Neuron (in vitro differentiated cells): Measurements from ENCODE around the gene EFHC1.

Source experiments
- H2AFZ ChIP-seq: one replicate; pipeline ENCODE4 v1.6.1; 2013; ENCODE audit warnings: low read depth, mild to moderate bottlenecking, inconsistent platforms, low read length, moderate library complexity
- H3K27me3 ChIP-seq: one replicate; pipeline ENCODE4 v1.6.1; 2013; ENCODE audit warnings: low read length; ENCODE audit not compliant: insufficient read depth
- H3K36me3 ChIP-seq: one replicate; pipeline ENCODE4 v1.6.1; 2013; ENCODE audit warnings: low read length; ENCODE audit not compliant: insufficient read depth
- H3K4me1 ChIP-seq: one replicate; pipeline ENCODE4 v1.6.1; 2013; ENCODE audit warnings: low read length; ENCODE audit not compliant: insufficient read depth
- H3K4me3 ChIP-seq: 2 replicates; pipeline ENCODE4 v1.5.1; 2013; ENCODE audit warnings: mild to moderate bottlenecking, low read length, moderate library complexity
- H3K9me3 ChIP-seq: one replicate; pipeline ENCODE4 v1.6.1; 2013; ENCODE audit warnings: low read length

Gene EFHC1

DNA sequence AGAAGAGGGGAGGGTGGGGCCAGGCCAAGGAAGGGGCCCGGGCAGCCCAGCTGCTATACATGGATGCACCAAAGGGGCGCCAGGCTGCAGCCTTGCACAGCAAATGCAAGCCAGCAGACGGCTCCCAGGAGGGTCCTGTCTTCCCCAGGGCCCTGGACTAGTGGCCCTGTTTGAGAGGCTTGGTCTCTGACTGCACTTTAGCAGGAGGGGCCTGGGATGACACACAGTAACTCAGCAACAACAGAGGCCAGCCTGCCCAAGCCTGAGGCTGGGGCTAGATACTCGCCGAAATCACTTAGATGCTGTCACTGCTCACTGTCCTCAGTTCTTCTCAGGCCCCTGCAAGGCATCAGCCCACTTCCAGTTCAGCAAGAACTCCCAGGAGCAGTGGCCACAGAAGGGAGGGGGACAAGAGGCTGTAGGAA is 83.2 kb downstream of the EFHC1 start:
- Histone ChIP-seq H2AFZ (no peak overlapping the region), H3K4me3 (no peak overlapping the region), H3K4me1 (peaks cover 6% of the 10 kb centered on the region), H3K9me3 (no peaks in the 10 kb centered on the region), H3K27me3 (no peaks in the 10 kb centered on the region), H3K36me3 (peaks cover 24% of the 10 kb centered on the region)

DNA sequence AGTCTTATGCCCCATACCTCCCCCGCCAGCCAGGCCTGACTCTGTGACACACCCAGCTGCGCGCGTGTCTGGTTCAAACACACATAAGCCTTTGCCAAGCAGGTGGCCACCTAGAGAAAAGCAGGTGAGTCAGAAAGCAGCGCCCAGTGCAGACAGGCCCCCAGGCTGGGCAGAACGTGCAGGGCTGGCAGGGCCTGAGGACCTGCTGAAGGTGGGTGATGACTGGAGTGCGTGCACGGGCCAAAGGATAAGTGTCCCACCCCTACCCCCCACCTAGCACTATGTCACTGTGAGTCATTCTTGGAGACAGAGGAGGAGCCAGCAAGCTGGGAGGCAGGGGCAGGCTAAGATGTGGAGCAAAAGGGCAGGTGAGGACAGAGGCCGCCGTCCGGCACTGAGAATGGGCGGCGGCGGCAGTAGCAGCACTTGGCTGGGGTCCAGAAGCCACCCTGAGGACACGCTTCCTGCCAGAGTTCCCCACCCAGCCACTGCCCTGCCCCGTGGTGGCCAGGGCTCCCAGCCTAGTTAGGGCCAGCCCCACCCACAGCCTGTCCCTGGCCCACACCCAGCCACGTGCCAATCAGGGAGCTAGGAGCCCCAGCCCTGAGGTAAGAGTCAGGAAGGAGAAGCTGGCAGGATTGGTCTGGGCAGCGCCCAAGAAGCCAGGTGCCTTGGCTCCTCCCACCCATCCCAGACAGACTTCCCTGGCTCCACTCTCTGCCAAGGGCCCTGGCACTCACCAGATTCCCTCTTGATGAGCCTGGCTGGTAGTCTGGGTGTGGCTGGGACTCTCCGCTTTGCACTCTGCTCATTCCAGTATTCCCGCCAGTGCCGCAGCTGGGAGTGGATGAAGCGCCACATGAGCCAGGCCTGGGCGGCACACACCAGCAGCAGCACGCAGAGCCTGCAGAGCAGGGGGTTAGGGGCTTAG is 84.0 kb downstream of the EFHC1 start:
- Histone ChIP-seq H3K4me3 (no peak overlapping the region), H2AFZ (no peak overlapping the region), H3K4me1 (peaks cover 2% of the 10 kb centered on the region), H3K36me3 (peaks cover 27% of the 10 kb centered on the region), H3K9me3 (no peaks in the 10 kb centered on the region), H3K27me3 (no peaks in the 10 kb centered on the region)

DNA sequence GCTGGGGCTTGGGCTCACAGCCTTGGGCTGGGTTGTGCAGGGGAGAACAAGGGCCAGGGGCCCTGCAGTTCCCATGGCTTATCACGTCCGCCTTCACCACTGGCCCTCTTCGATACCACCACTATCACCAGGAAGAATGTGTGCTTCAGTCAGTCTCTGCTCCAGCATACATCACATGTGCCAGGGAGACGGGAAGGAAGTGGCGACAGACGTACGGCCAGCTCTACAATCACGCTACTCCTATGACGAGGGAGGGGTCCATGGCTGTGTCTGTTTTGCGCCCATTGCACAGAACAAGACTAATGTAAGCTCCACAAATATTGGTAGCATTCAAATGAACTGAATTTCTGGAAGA is 84.6 kb downstream of the EFHC1 start:
- Histone ChIP-seq H3K4me1 (no peaks in the 10 kb centered on the region), H3K9me3 (no peaks in the 10 kb centered on the region), H3K36me3 (peaks cover 31% of the 10 kb centered on the region), H3K4me3 (no peak overlapping the region), H2AFZ (no peak overlapping the region), H3K27me3 (no peaks in the 10 kb centered on the region)

- Histone ChIP-seq H3K9me3 (no peaks in the 10 kb centered on the region), H3K36me3 (peaks cover 31% of the 10 kb centered on the region), H3K4me3 (no peak overlapping the region), H3K4me1 (no peaks in the 10 kb centered on the region), H2AFZ (no peak overlapping the region), H3K27me3 (no peaks in the 10 kb centered on the region)
Measured at GRCh38 chr6:52505726-52506409, 85.7 kb downstream of the EFHC1 start.

- H3K27me3 ChIP-seq, result no peaks in the 10 kb centered on the region
- H2AFZ ChIP-seq, result no peak overlapping the region
- peaks cover 31% of the 10 kb centered on the region for H3K36me3 ChIP-seq
- H3K4me3 ChIP-seq, result no peak overlapping the region
- no peaks in the 10 kb centered on the region for H3K4me1 ChIP-seq
- no peaks in the 10 kb centered on the region for H3K9me3 ChIP-seq
Measured at GRCh38 chr6:52506476-52506875, 86.3 kb downstream of the EFHC1 start.

DNA sequence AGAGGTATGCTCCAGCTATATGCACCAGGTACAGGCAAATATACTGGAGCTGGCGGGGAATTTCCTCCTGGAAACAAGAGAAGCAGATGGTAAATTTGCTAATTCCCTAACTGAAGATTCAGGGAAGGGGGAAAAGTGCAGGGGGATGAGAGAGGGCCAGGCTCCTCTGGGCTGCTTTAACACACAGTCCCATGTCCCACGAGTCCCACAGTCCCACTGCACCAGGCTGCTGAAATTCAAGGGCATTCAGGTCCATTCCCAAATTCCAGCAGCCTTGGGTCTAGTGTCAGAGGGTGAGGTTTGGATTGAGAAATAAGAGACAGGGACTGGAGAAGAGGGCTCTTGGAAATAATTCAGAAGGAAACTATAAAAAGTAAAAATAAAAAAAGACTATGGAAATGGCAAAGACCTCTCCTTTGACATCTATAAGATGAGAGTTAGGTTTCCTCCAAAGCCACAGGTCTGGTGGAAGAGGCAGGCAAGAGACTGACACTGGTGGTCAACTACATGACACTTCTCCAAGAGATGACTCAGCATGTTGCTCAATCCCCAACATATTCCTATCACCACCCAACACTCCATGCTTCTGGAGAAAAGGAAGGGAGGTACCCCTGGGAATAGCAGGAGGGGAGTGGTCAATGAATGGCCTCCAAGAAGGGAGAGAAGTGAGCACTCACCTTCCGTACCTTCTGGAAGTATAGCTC is 87.6 kb downstream of the EFHC1 start:
- Histone ChIP-seq H2AFZ (no peak overlapping the region), H3K27me3 (no peaks in the 10 kb centered on the region), H3K36me3 (peaks cover 22% of the 10 kb centered on the region), H3K9me3 (no peaks in the 10 kb centered on the region), H3K4me1 (peaks cover 3% of the 10 kb centered on the region), H3K4me3 (no peak overlapping the region)

DNA sequence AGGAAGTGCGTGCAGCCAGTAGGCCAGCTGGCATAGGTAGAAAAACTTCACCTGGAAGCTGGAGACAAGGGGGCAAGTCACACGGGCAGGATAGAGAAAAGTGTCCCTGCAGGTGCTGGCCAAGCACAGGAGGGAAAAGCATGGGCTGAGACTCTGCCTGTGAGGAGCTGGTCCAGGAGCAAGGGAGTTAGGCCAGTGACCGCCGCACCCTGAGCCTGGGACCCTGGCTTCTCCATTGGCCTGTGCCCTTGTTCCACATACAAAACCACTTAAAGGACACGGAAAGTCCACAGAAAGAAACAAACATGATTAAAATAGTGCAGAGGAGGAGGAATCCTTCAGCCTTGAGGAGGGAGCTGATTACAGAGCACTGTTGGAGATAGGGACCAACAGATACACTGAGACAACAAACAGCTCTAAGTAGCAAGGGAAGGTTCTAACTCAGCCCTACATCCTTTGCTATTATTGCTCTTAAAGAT is 88.2 kb downstream of the EFHC1 start:
- Histone ChIP-seq H3K36me3 (peaks cover 22% of the 10 kb centered on the region), H3K27me3 (no peaks in the 10 kb centered on the region), H3K4me1 (peaks cover 3% of the 10 kb centered on the region), H2AFZ (no peak overlapping the region), H3K9me3 (no peaks in the 10 kb centered on the region), H3K4me3 (no peak overlapping the region)

GRCh38 chr6:52509281-52510212 is 89.4 kb downstream of the EFHC1 start:
- no peak overlapping the region for H2AFZ ChIP-seq
- no peaks in the 10 kb centered on the region for H3K9me3 ChIP-seq
- H3K27me3 ChIP-seq, result no peaks in the 10 kb centered on the region
- H3K4me3 ChIP-seq, result no peak overlapping the region
- H3K4me1 ChIP-seq, result peaks cover 4% of the 10 kb centered on the region
- H3K36me3 ChIP-seq, result peaks cover 22% of the 10 kb centered on the region

DNA sequence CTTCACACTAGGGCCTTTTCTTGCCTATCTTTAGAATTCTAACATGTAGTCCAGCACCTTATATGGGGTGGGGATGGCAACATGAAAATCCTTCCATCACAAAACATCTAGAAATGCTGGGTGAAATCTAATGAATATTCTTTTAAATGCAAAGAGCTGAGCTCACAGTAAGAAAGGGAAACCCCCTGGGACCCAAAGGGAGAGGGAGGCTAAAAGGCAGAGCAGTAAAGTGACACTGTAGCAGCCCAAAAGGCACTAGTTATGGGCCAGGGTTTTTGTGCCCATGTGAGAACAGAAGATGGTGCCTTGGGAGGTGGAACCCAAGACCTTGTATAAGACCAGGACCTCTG is 90.0 kb downstream of the EFHC1 start:
- H3K9me3 ChIP-seq, result no peaks in the 10 kb centered on the region
- H3K4me3 ChIP-seq, result no peak overlapping the region
- peaks cover 23% of the 10 kb centered on the region for H3K36me3 ChIP-seq
- H2AFZ ChIP-seq, result no peak overlapping the region
- H3K4me1 ChIP-seq, result peaks cover 10% of the 10 kb centered on the region
- H3K27me3 ChIP-seq, result no peaks in the 10 kb centered on the region

DNA sequence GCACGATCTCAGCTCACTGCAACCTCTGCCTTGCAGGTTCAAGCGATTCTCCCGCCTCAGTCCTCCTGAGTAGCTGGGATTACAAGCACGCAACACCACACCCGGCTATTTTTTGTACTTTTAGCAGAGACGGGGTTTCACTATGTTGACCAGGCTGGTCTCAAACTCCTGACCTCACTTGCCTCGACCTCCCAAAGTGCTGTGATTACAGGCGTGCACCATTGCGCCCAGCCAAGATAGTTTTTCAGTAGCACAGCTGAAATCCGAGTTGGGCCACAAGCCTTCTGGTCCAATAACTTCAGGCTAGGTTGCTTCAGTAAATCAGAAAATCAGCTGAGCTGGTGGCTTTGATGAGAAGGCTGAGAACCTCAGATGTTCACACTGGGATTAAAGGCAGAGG is 91.0 kb downstream of the EFHC1 start:
- Histone ChIP-seq H3K9me3 (no peaks in the 10 kb centered on the region), H3K4me3 (no peak overlapping the region), H3K27me3 (no peaks in the 10 kb centered on the region), H2AFZ (no peak overlapping the region), H3K36me3 (peaks cover 24% of the 10 kb centered on the region), H3K4me1 (peaks cover 12% of the 10 kb centered on the region)

DNA sequence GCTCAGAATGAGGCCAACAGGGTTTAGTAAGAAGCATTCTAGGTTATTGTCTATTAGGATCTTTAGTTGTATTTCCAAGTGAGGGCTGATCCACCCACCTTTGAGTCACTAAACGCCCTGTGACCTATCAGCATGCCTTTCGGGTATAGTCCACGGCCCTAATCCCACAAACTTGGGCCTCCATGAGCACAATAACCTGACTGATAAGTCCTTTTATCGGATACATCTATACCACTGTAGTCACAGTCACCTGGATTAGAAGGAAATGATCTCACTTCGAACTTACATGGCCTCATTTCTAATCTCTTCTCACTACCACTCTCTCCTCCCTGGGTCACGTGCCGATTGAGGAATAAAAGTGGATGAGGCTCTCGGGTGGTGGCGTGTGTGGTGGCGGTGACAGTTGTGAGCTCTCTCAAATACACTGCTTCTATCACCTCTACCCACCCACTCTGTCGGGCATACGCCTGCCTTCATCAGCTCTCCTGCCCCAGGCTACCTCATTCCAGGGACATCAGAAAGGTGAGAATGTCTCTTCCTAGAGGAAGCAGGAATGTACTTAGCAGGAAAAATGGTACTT is 91.5 kb downstream of the EFHC1 start:
- H3K4me3 ChIP-seq, result no peak overlapping the region
- H3K27me3 ChIP-seq, result no peaks in the 10 kb centered on the region
- peaks cover 12% of the 10 kb centered on the region for H3K4me1 ChIP-seq
- no peaks in the 10 kb centered on the region for H3K9me3 ChIP-seq
- no peak overlapping the region for H2AFZ ChIP-seq
- peaks cover 20% of the 10 kb centered on the region for H3K36me3 ChIP-seq

GRCh38 chr6:52512199-52512598 is 92.1 kb downstream of the EFHC1 start:
- H2AFZ ChIP-seq, result no peak overlapping the region
- H3K9me3 ChIP-seq, result no peaks in the 10 kb centered on the region
- no peaks in the 10 kb centered on the region for H3K27me3 ChIP-seq
- H3K36me3 ChIP-seq, result peaks cover 15% of the 10 kb centered on the region
- H3K4me1 ChIP-seq, result peaks cover 12% of the 10 kb centered on the region
- H3K4me3 ChIP-seq, result no peak overlapping the region
